ENCODE results near the gene SP2. TPM values are rescaled to one million over a fixed set of nuclear protein-coding genes. Genes with fewer than 3 reads are reported as not detected.

SP2 gene
- total RNA-seq, 1 donor from 2014 or later, result 18.6 TPM

- H3K27ac Mint-ChIP-seq, result no peak within 1 kb of the TSS
- peak; percentile 76 for DNase-seq (ENCODE audit: low spot score, unreplicated experiment)
- H3K36me3 Mint-ChIP-seq (ENCODE audit: insufficient read depth), result no peaks in the 10 kb centered on the region
- H3K4me1 Mint-ChIP-seq (ENCODE audit: low read depth), result peaks cover 12% of the 10 kb centered on the region
- peak within 1 kb of the TSS; percentile 64 for H3K4me3 Mint-ChIP-seq (ENCODE audit: low read depth)
- H3K27me3 Mint-ChIP-seq, result peaks cover 89% of the 10 kb centered on the region
- peak; percentile 37 for TF ChIP-seq CTCF (IDR thresholded peaks at IDR 0.05; ENCODE audit: unreplicated experiment)
- no peaks in the 10 kb centered on the region for H3K9me3 Mint-ChIP-seq (ENCODE audit: low read depth)
These were observed 45.1 kb upstream of the SP2 start, which contains the start of gene SP6 for GRCh38 chr17:47850692-47851573. SP6 (minus strand) TSS chr17:47851163; CDS start chr17:47848429, 2,734 bp downstream.

- TF ChIP-seq CTCF (IDR thresholded peaks at IDR 0.05; ENCODE audit: unreplicated experiment), result no peak
- Mint-ChIP-seq H3K9me3 (ENCODE audit: low read depth) (no peaks in the 10 kb centered on the region), H3K27me3 (peaks cover 89% of the 10 kb centered on the region), H3K4me1 (ENCODE audit: low read depth) (peaks cover 12% of the 10 kb centered on the region), H3K27ac (no peak overlapping the region), H3K36me3 (ENCODE audit: insufficient read depth) (no peaks in the 10 kb centered on the region), H3K4me3 (ENCODE audit: low read depth) (peak overlapping the region; percentile 41)
- no peak for DNase-seq (ENCODE audit: low spot score, unreplicated experiment)
These were observed 44.3 kb upstream of the SP2 start for GRCh38 chr17:47851764-47852112.

GRCh38 chr17:47852113-47852949 is 43.7 kb upstream of the SP2 start:
- Mint-ChIP-seq H3K4me1 (ENCODE audit: low read depth) (peaks cover 12% of the 10 kb centered on the region), H3K9me3 (ENCODE audit: low read depth) (no peaks in the 10 kb centered on the region)

GRCh38 chr17:47853616-47854015 is 42.4 kb upstream of the SP2 start:
- DNase-seq (ENCODE audit: low spot score, unreplicated experiment), result no peak
- TF ChIP-seq CTCF (IDR thresholded peaks at IDR 0.05; ENCODE audit: unreplicated experiment), result no peak
- Mint-ChIP-seq H3K27me3 (peaks cover 85% of the 10 kb centered on the region), H3K27ac (no peak overlapping the region), H3K4me3 (ENCODE audit: low read depth) (no peak overlapping the region), H3K36me3 (ENCODE audit: insufficient read depth) (no peaks in the 10 kb centered on the region), H3K4me1 (ENCODE audit: low read depth) (peaks cover 12% of the 10 kb centered on the region), H3K9me3 (ENCODE audit: low read depth) (no peaks in the 10 kb centered on the region)

More at GRCh38 chr17:47852113-47852949, 43.7 kb upstream of the SP2 start:
- peak overlapping the region; percentile 12 for H3K27ac Mint-ChIP-seq
- peaks cover 87% of the 10 kb centered on the region for H3K27me3 Mint-ChIP-seq
- peak overlapping the region; percentile 41 for H3K4me3 Mint-ChIP-seq (ENCODE audit: low read depth)
- DNase-seq (ENCODE audit: low spot score, unreplicated experiment), result no peak
- H3K36me3 Mint-ChIP-seq (ENCODE audit: insufficient read depth), result no peaks in the 10 kb centered on the region
- no peak for TF ChIP-seq CTCF (IDR thresholded peaks at IDR 0.05; ENCODE audit: unreplicated experiment)

- no peak for DNase-seq (ENCODE audit: low spot score, unreplicated experiment)
- Mint-ChIP-seq H3K9me3 (ENCODE audit: low read depth) (no peaks in the 10 kb centered on the region), H3K36me3 (ENCODE audit: insufficient read depth) (no peaks in the 10 kb centered on the region), H3K27me3 (peaks cover 80% of the 10 kb centered on the region), H3K27ac (no peak overlapping the region), H3K4me1 (ENCODE audit: low read depth) (peaks cover 7% of the 10 kb centered on the region), H3K4me3 (ENCODE audit: low read depth) (no peak overlapping the region)
- no peak for TF ChIP-seq CTCF (IDR thresholded peaks at IDR 0.05; ENCODE audit: unreplicated experiment)
These were observed 40.3 kb upstream of the SP2 start for GRCh38 chr17:47855737-47856136.
